RWPE1 (cell line): ENCODE measurements around the gene P2RY14.
A peak's percentile ranks its signal among the peaks of the same experiment; 100 is the strongest.

ENCODE experiments used
- CTCF ChIA-PET: fragments of 350-600 bp; sonication (Branson Sonifier 250); formaldehyde crosslinking; extraction: SDS; loops from one replicate; lab custom pipeline; 2021; lab: Yijun Ruan, JAX
- POLR2A ChIA-PET: fragments of 400-600 bp; formaldehyde crosslinking; extraction: SDS; loops from one replicate; lab custom pipeline; 2020; ENCODE audit warnings: antibody characterized with exemption; ENCODE audit not compliant: low non-redundant PET; lab: Yijun Ruan, JAX
- DNase-seq: peaks from one replicate; pipeline ENCODE4 v3.0.0; 2012; ENCODE audit warnings: low spot score
- H3K27ac ChIP-seq: fragments of 450-650 bp; 2 replicates; pipeline ENCODE4 v1.5.1; 2017
- TF ChIP-seq, protein P1 (sequence below): fragments of 450-650 bp; conservative IDR thresholded peaks from 2 replicates; pipeline ENCODE4 v1.5.1; 2017; ENCODE audit warnings: low read depth, mild to moderate bottlenecking

Gene P2RY14

DNA sequence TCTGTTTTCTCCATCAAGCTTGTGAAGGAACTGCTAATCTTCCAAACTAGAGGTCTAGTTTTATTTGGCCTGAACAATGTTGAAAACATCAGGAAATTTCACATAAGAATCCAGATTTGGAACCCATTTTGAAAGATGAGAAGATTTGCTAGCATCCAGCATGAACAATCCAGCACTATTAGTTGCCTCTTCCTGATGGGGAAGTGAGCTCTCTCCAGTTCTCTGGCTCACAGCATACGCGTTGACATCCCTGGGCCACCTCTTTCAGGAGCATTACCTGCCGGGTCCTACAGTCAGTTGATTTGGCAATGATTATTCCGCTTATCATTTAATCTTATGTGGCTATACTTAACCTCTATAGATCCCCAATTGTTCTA lies 27.4 kb upstream of the P2RY14 start:
- DNase-seq, result no peak
- H3K27ac ChIP-seq, result peak overlapping the region; percentile 95
- TF ChIP-seq, protein P1, sequence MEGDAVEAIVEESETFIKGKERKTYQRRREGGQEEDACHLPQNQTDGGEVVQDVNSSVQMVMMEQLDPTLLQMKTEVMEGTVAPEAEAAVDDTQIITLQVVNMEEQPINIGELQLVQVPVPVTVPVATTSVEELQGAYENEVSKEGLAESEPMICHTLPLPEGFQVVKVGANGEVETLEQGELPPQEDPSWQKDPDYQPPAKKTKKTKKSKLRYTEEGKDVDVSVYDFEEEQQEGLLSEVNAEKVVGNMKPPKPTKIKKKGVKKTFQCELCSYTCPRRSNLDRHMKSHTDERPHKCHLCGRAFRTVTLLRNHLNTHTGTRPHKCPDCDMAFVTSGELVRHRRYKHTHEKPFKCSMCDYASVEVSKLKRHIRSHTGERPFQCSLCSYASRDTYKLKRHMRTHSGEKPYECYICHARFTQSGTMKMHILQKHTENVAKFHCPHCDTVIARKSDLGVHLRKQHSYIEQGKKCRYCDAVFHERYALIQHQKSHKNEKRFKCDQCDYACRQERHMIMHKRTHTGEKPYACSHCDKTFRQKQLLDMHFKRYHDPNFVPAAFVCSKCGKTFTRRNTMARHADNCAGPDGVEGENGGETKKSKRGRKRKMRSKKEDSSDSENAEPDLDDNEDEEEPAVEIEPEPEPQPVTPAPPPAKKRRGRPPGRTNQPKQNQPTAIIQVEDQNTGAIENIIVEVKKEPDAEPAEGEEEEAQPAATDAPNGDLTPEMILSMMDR, result no peak
- ChIA-PET POLR2A (interaction anchor here (0.5 kb wide), 1 partner anchor 602 kb away, joined by 3 read pairs; the partner anchor contains the start of gene ERICH6), CTCF (interaction anchor here (1.4 kb wide), 1 partner anchor 22 kb away, joined by 16 read pairs; no protein-coding TSS in a partner anchor)

DNA sequence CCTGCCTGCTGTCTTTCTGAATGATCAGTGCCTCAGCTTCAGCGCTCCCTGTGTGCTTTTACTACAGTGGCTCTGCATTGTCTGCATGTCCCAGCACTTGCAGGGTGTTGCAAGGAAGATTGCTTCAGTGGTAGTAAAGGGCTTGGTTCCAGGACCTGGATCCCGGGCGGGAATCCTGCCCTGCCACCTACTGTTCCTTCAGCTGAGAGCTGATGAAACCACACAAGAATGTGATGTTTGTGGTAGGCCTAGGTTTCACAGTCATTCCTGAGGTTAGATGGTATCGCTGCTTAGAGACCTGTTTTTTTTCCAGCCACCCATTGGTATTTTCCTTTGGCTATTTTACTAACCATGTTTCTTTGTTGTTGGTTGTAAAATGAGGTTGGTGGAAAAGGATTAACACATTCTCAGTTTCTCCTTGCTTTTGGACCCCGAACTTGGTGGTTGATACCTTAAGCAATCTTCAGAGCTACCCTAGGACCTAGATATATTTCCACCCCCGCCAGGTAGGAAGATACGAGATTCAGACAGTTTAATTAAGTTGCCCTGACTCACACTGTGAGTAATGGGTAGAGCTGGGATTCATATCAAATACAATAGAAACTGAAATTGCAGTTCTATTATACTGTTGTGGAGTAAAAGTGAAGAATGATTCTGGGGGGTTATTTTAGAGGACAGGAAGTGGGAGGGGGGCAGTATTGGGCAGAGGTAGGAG lies 26.9 kb upstream of the P2RY14 start:
- ChIA-PET POLR2A (interaction anchor here (0.5 kb wide), 1 partner anchor 601 kb away, joined by 3 read pairs; the partner anchor contains the start of gene ERICH6), CTCF (interaction anchor here (0.6 to 1.7 kb wide), 4 partner anchors 23 to 1730 kb away, joined by 3 to 6 read pairs (median 4); no protein-coding TSS in a partner anchor)
- peak; percentile 90 for DNase-seq
- H3K27ac ChIP-seq, result peak overlapping the region; percentile 95
- TF ChIP-seq, protein P1, result peak; percentile 43

DNA sequence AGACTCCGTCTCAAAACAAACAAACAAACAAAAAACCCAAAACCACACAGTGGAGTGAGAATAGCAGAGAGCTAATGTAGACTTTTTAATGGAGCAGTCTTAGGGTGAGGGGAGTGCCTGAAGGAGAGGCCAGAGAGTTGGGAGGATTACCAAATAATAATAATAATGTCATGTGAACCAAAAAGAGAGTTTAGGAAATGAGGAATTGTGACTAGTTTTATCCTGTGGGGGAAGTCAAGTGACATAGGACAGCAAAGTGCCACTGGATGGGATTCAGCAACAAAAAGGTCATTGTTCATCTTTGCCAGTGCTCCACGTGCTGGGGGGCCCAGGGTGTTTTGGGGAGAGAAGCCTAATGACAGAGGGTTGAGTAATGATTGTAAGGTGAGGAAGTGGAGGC lies 25.4 kb upstream of the P2RY14 start:
- ChIA-PET POLR2A (no interaction called here), CTCF (interaction anchor here (0.6 to 1.7 kb wide), 6 partner anchors 16 to 1107 kb away, joined by 3 to 9 read pairs (median 4); no protein-coding TSS in a partner anchor)
- H3K27ac ChIP-seq, result peak overlapping the region; percentile 95
- no peak for DNase-seq
- TF ChIP-seq, protein P1, result no peak

DNA sequence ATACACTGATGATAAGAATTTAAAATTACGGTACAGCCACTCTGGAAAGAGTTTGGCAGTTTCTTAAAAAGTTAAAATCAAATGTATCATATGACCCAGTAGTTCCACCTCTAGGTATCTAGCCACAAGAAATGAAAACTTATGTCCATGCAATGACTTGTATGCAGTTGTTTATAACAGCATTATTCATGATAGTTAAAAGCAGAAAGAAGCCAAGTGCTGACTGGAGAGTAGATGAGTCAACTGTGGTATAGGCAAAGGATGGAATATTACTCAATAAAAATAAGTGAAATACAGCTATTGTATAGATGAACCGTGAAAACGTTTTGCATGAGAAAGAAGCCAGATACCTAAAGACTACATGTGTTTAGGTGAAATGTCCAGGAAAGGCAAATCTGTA lies 23.4 kb upstream of the P2RY14 start:
- no peak for DNase-seq
- ChIA-PET POLR2A (no interaction called here), CTCF (no interaction called here)
- TF ChIP-seq, protein P1, result no peak
- H3K27ac ChIP-seq, result no peak overlapping the region

DNA sequence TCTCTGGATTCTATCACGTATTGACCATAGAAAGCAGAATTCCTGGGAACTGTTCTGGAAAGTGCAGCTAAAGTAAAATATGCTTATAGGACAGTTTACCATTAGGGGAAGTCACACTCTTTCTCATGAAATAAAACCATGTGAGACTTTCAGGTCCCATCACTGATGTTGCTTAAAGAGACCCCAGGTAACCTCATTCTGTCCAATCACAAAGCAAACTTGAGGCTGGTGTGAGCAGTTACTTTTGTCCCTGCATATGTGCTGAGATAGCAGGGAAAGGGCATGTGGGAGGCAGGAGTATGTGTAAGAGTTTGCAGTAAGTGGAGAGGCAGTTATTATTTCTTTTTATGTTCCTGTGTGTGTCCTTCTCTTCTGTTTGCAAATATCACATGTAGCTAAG lies 22.2 kb upstream of the P2RY14 start:
- TF ChIP-seq, protein P1, result no peak
- POLR2A ChIA-PET, result no interaction called here

DNA sequence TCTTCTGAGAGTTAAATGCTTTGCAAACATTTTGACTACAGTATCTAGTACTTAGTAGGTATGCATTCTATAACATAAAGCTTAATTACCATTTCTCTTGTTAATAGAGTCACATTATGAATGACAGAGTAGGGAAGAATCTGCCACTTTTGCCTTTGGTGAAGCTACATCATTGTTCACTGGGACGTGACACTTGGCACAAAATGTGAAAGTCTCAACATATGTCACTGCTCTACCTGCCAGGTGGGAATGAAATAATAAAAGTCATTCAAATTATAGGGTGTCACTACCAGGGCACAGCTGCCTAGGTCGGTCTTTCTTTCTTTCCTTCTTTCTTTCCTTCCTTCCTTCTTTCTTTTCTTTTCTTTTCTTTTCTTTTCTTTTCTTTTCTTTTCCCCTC lies 20.7 kb upstream of the P2RY14 start:
- H3K27ac ChIP-seq, result no peak overlapping the region
- CTCF ChIA-PET, result no interaction called here
- no peak for DNase-seq
- POLR2A ChIA-PET, result no interaction called here
- TF ChIP-seq, protein P1, result no peak

More for the DNA sequence above, 22.2 kb upstream of the P2RY14 start:
- no peak for DNase-seq
- no peak overlapping the region for H3K27ac ChIP-seq
- CTCF ChIA-PET, result interaction anchor here (0.6 kb wide), 1 partner anchor 589 kb away, joined by 3 read pairs; no protein-coding TSS in a partner anchor
